ENCODE measurements around the gene CCDC180.
"Not testable (repeated sequence)": the region's sequence is repeated elsewhere in the genome, so short reads cannot be mapped to it uniquely, and the experiment has no call there.

CCDC180 gene

GRCh38 chr9:97307500-97308163 is at the start of gene CCDC180:
Gene CCDC180, plus strand, starts transcription at chr9:97307659. Its CDS starts 405 bp downstream, at chr9:97308064.
- DNase-seq, result no peak

- DNase-seq, result not testable (repeated sequence)
Measured at GRCh38 chr9:97259834-97260514, 47.5 kb upstream of the CCDC180 start.

GRCh38 chr9:97271292-97271691 is 36.2 kb upstream of the CCDC180 start:
- DNase-seq, result no peak

- no peak for DNase-seq
Measured at GRCh38 chr9:97272072-97272471, 35.4 kb upstream of the CCDC180 start.

GRCh38 chr9:97276310-97276852 is 31.1 kb upstream of the CCDC180 start:
- DNase-seq, result no peak

GRCh38 chr9:97277953-97278352 is 29.5 kb upstream of the CCDC180 start:
- DNase-seq, result no peak

- no peak for DNase-seq
Measured at GRCh38 chr9:97280755-97281330, 26.6 kb upstream of the CCDC180 start.

GRCh38 chr9:97283768-97284167 is 23.7 kb upstream of the CCDC180 start:
- DNase-seq, result no peak

GRCh38 chr9:97284798-97285197 is 22.7 kb upstream of the CCDC180 start:
- no peak for DNase-seq

GRCh38 chr9:97292200-97292599 is 15.3 kb upstream of the CCDC180 start:
- DNase-seq, result no peak

GRCh38 chr9:97293207-97293721 is 14.2 kb upstream of the CCDC180 start:
- no peak for DNase-seq

GRCh38 chr9:97293818-97294217 is 13.6 kb upstream of the CCDC180 start:
- no peak for DNase-seq

GRCh38 chr9:97297889-97298288 is 9.6 kb upstream of the CCDC180 start:
- DNase-seq, result no peak

GRCh38 chr9:97299809-97300414 is 7.5 kb upstream of the CCDC180 start:
- DNase-seq, result no peak

GRCh38 chr9:97300586-97300985 is 6.9 kb upstream of the CCDC180 start:
- DNase-seq, result no peak

GRCh38 chr9:97301974-97302373 is 5.5 kb upstream of the CCDC180 start:
- DNase-seq, result no peak

GRCh38 chr9:97304586-97304985 is 2.9 kb upstream of the CCDC180 start:
- DNase-seq, result no peak

- DNase-seq, result no peak
Measured at GRCh38 chr9:97305501-97306298, 1.8 kb upstream of the CCDC180 start.

GRCh38 chr9:97307091-97307490 is 368 bp upstream of the CCDC180 start:
- no peak for DNase-seq

- no peak for DNase-seq
Measured at GRCh38 chr9:97309260-97309659, 1.8 kb downstream of the CCDC180 start.

GRCh38 chr9:97310023-97310422 is 2.6 kb downstream of the CCDC180 start:
- no peak for DNase-seq

GRCh38 chr9:97310896-97311295 is 3.4 kb downstream of the CCDC180 start:
- no peak for DNase-seq

All from activated CD4-positive, alpha-beta T cell treated with anti-CD3 and anti-CD28 coated beads for 4 hours (primary cell).